Fibroblast of mammary gland (primary cell): ENCODE data around the gene CADM4.
A peak's percentile ranks its signal among the peaks of the same experiment; 100 is the strongest.

Experiments used
- DNase-seq: peaks from one replicate; pipeline ENCODE4 v3.0.0-alpha.2; 2010; ENCODE audit warnings: low read depth
- H3K4me3 ChIP-seq: 2 replicates; pipeline ENCODE4 v1.5.1; 2011; ENCODE audit warnings: low read depth, mild to moderate bottlenecking, low read length, moderate library complexity; ENCODE audit not compliant: control insufficient read depth
- TF ChIP-seq, protein P1 (sequence below): conservative IDR thresholded peaks from 2 replicates; pipeline ENCODE4 v1.5.1; 2011; ENCODE audit warnings: low read depth, low read length, inconsistent platforms; ENCODE audit not compliant: control insufficient read depth, insufficient read depth

The CADM4 gene

DNA sequence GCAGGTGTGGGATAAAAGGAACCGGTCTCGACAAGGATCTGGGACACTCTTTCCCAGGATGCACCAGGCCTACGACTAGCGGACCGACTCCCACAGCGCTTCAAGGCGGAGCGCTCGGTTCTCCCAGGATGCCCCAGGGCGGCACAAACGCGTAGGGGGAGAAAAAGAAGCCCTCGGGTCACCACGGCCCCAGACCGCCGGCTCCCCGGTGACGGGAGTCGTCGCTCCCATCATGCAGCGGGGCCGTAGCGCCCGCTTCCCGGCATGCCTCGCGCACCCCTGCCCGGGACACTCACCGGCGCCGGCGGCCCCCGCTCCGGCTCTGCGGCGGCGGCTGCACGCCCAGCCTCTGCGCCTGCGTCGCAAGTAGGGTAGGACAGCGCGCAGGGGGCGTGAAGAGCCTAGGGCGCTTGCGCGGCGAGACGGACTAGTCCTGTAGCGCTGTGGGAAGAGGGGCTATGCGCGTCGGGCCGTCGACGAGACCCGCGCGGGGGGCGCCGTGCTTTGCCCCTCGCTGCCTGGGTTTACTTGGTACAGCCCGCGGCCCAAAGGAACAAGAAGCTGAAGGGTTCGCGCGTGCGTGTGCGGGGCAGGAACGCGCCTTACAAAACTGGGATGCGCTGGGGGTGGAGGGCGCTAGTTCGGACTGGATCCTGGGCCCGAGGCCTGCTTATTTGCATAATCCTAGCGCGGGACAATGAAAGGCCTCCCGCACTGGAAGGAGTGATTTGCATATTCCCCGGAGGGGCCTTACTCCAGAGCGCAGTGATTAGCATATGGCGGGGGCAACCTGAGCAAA lies 20.2 kb downstream of the CADM4 start, which contains the start of gene ZNF428:
TSS of gene ZNF428 (minus strand) at position 368 of the 799 bp plus-strand sequence. CDS start 5,325 bp downstream, outside the sequence.
- DNase-seq, result peak; percentile 80
- TF ChIP-seq, protein P1, sequence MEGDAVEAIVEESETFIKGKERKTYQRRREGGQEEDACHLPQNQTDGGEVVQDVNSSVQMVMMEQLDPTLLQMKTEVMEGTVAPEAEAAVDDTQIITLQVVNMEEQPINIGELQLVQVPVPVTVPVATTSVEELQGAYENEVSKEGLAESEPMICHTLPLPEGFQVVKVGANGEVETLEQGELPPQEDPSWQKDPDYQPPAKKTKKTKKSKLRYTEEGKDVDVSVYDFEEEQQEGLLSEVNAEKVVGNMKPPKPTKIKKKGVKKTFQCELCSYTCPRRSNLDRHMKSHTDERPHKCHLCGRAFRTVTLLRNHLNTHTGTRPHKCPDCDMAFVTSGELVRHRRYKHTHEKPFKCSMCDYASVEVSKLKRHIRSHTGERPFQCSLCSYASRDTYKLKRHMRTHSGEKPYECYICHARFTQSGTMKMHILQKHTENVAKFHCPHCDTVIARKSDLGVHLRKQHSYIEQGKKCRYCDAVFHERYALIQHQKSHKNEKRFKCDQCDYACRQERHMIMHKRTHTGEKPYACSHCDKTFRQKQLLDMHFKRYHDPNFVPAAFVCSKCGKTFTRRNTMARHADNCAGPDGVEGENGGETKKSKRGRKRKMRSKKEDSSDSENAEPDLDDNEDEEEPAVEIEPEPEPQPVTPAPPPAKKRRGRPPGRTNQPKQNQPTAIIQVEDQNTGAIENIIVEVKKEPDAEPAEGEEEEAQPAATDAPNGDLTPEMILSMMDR, result no peak
- H3K4me3 ChIP-seq, result peak within 1 kb of the TSS; percentile 87

DNA sequence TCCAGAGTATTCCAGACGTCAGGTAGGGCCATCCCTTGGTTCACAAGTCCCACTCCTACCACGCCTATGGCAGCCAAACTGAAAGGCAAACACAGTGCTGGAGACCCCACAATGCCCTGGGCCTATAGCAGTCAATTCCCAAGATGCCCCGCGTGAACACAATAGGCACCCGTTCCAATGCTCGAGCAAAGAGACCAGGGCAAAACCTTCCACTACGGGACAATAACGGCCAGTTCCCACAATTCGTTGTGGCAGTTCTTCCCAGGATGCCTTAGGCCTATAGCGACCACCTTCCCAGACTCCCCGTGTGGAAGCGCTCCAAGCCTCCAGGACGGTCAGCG lies 20.8 kb downstream of the CADM4 start:
- peak overlapping the region; percentile 87 for H3K4me3 ChIP-seq
- TF ChIP-seq, protein P1, result no peak
- DNase-seq, result peak; percentile 34

DNA sequence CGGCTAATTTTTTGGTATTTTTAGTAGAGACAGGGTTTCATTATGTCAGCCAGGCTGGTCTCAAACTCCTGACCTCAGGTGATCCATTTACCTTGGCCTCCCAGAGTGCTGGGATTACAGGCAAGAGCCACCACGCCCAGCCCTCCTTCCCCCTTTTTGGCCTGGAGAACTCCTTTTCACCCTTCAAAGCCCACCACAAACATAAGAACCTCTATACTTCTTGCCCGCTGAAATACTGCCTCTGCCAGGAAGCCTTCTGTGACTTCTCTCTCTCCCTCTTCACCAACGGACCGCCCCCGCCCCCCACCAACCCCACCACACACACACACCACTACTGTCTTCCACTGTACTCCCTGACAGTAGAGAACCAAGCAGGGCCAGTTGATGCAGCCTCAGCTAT lies 22.7 kb downstream of the CADM4 start:
- TF ChIP-seq, protein P1, result no peak
- DNase-seq, result no peak
- H3K4me3 ChIP-seq, result no peak overlapping the region

DNA sequence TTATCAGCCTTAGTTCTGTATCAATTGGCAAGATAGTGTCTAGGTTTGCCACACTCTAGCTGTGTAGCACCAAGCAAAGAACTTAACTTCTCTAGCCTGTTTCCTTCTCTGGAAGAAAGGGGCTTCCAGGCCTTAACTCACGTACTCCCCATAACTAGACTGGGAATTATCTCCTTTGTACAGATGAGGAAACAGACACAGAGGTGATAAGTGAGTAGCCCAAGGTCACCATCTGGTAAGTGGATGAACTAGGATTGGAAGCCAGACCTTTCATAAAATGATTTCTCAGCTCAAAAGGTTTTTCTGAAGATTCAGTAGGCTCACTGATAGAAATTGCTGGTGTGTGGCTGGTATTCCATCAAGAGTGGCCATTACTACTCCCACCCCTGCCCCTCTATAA lies 23.3 kb downstream of the CADM4 start:
- TF ChIP-seq, protein P1, result no peak
- no peak overlapping the region for H3K4me3 ChIP-seq
- no peak for DNase-seq

DNA sequence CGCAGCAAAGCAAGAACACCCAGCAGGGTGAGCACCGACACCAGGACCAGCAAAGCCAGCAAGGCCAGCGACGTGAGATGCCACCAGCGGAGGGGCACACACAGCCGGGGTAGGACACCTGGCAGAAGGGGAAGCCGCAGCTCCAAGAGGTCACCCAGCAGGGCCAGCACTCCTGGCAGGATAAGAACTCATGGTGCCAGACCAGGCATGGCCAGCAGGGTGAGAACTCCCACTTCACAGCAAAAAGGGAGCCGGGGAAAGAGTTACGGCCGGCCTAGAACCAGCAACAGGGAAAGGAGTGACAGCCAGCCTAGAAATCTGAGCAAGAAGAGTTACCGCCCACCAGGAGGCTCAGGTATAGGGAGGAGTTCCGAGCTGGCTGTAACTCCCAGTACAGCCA lies 27.3 kb downstream of the CADM4 start:
- no peak for DNase-seq
- no peak overlapping the region for H3K4me3 ChIP-seq
- TF ChIP-seq, protein P1, result no peak

DNA sequence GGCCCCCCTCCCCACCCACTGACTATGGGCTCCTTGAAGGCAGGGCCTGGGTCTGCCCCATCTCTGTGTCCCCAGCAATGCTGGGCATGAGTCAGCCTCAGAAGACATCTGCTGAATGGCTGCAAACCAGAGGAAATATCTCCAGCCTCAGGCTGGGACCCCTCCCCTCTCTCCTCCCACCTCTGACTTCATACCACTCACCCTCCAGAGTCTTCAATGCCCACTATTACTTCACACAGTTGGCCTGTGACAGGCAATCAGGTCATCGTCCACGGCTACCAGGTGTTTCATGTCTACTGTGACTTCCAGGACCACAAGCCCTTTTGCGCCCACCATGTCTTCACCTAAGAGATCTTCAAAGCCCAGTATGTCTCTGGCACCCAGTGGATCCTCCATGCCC lies 27.9 kb downstream of the CADM4 start, which contains the start of gene SRRM5:
TSS of gene SRRM5 (plus strand) at position 301 of the 400 bp plus-strand sequence. CDS start at position 335, 34 bp downstream.
- no peak for DNase-seq
- no peak within 1 kb of the TSS for H3K4me3 ChIP-seq
- TF ChIP-seq, protein P1, result no peak
